Mesendoderm (in vitro differentiated cells): ENCODE results near the gene PGAM2.

Experiments
- DNase-seq: peaks from one replicate; pipeline ENCODE4 v3.0.0; 2013
- H2AK5ac ChIP-seq: 2 replicates; pipeline ENCODE4 v1.6.1; 2013; ENCODE audit warnings: low read length, inconsistent platforms
- H2BK120ac ChIP-seq: 2 replicates; pipeline ENCODE4 v1.6.1; 2013; ENCODE audit warnings: low read depth, mild to moderate bottlenecking, low read length, moderate library complexity, mixed read lengths
- H2BK15ac ChIP-seq: replicated peaks from 2 replicates; pipeline ENCODE4 v1.6.1; 2013; ENCODE audit warnings: low read depth, mild to moderate bottlenecking, moderate library complexity
- H2BK5ac ChIP-seq: 2 replicates; pipeline ENCODE4 v1.6.1; 2013; ENCODE audit warnings: low read length, inconsistent platforms
- H3K18ac ChIP-seq: 2 replicates; pipeline ENCODE4 v1.6.1; 2013; ENCODE audit warnings: mild to moderate bottlenecking, low read length, mixed read lengths
- H3K23ac ChIP-seq: one replicate; pipeline ENCODE4 v1.6.1; 2013; ENCODE audit warnings: low read length
- H3K27ac ChIP-seq: 2 replicates; pipeline ENCODE4 v1.5.1; 2013; ENCODE audit warnings: low read depth, mild to moderate bottlenecking, inconsistent platforms, low read length, moderate library complexity
- H3K27me3 ChIP-seq: 2 replicates; pipeline ENCODE4 v1.6.1; 2013; ENCODE audit warnings: low read length, control low read depth, mild to moderate bottlenecking, inconsistent platforms; ENCODE audit not compliant: insufficient read depth, poor library complexity
- H3K36me3 ChIP-seq: 2 replicates; pipeline ENCODE4 v1.6.1; 2013; ENCODE audit warnings: low read length, inconsistent platforms; ENCODE audit not compliant: control insufficient read depth, insufficient read depth
- H3K4ac ChIP-seq: one replicate; pipeline ENCODE4 v1.6.1; 2013; ENCODE audit warnings: low read depth, mild to moderate bottlenecking, low read length, moderate library complexity
- H3K4me1 ChIP-seq: 2 replicates; pipeline ENCODE4 v1.6.1; 2013; ENCODE audit warnings: low read depth, low read length, inconsistent platforms; ENCODE audit not compliant: control insufficient read depth
- H3K4me2 ChIP-seq: 2 replicates; pipeline ENCODE4 v1.6.1; 2013; ENCODE audit warnings: low read length
- H3K4me3 ChIP-seq: 2 replicates; pipeline ENCODE4 v1.5.1; 2013; ENCODE audit warnings: mild to moderate bottlenecking, low read length
- H3K56ac ChIP-seq: one replicate; pipeline ENCODE4 v1.6.1; 2013; ENCODE audit warnings: low read length
- H3K79me1 ChIP-seq: 2 replicates; pipeline ENCODE4 v1.6.1; 2013; ENCODE audit warnings: low read length, inconsistent platforms
- H3K79me2 ChIP-seq: 2 replicates; pipeline ENCODE4 v1.6.1; 2013; ENCODE audit warnings: mild to moderate bottlenecking, low read length; ENCODE audit not compliant: control insufficient read depth, insufficient read depth
- H3K9ac ChIP-seq: 2 replicates; pipeline ENCODE4 v1.6.1; 2013; ENCODE audit warnings: low read length, inconsistent platforms
- H4K5ac ChIP-seq: one replicate; pipeline ENCODE4 v1.6.1; 2013; ENCODE audit warnings: low read length
- H4K8ac ChIP-seq: one replicate; pipeline ENCODE4 v1.6.1; 2013; ENCODE audit warnings: low read depth, mild to moderate bottlenecking, control low read depth, low read length, moderate library complexity
- WGBS: extraction: QIAGEN DNeasy Blood & Tissue Kit; methylation state at CpG from one replicate; pipeline ENCODE4 v1.1.7; 2013; ENCODE audit warnings: low lambda C conversion rate, missing lambda C conversion rate; ENCODE audit not compliant: insufficient coverage; ENCODE audit errors: extremely low coverage; 5-methylcytosine and 5-hydroxymethylcytosine counted together

The PGAM2 gene

DNA sequence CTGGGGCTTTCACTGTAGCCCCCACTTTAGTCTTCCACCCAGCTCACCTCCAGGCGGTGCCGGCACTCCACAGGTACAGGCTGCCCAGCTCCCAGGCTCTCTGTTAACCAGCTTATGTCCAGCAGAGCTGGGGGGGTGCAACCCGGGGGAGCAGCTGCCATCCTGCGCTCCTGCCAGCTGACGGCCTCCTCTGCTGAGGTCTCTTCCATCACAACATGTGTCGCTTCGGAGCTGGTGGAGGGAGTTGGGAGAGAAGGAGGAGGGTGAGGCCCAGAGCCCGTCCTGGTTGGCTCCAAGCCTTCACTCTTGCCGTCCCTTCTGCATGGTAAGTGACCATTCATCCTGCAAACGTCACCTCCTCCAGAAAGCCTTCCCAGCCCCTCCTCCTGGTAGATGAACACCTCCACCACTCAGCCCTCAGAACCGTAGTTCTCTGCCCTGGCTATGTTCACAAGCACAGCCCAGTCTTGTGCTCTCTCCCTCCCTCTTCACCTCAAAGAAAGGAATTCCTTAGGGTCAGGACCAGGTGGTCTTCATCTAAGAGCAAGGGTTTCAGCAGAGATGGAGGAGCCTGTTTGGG, 15.4 kb upstream of the PGAM2 start:
- Histone ChIP-seq H2BK15ac (no peak overlapping the region), H2AK5ac (no peak overlapping the region), H3K23ac (no peak overlapping the region), H3K79me2 (no peaks in the 10 kb centered on the region), H3K27me3 (no peaks in the 10 kb centered on the region), H2BK5ac (no peak overlapping the region), H3K4me3 (no peak overlapping the region), H3K18ac (no peak overlapping the region), H3K4ac (no peak overlapping the region), H3K56ac (no peak overlapping the region), H2BK120ac (no peak overlapping the region), H3K27ac (no peak overlapping the region), H4K5ac (no peak overlapping the region), H3K4me1 (no peaks in the 10 kb centered on the region), H3K9ac (no peak overlapping the region), H3K4me2 (no peak overlapping the region), H3K79me1 (no peaks in the 10 kb centered on the region), H3K36me3 (peaks cover 3% of the 10 kb centered on the region), H4K8ac (no peak overlapping the region)
- DNase-seq: no peak
- no CpG with 5 or more reads among the region's 11 CpGs for WGBS

GRCh38 chr7:44080118-44080517, 14.8 kb upstream of the PGAM2 start:
- H3K23ac ChIP-seq: no peak overlapping the region
- H3K4me3 ChIP-seq: no peak overlapping the region
- H3K56ac ChIP-seq: no peak overlapping the region
- no peak overlapping the region for H2BK120ac ChIP-seq
- WGBS: no CpG with 5 or more reads among the region's 5 CpGs
- no peak overlapping the region for H4K8ac ChIP-seq
- DNase-seq: no peak
- no peak overlapping the region for H2BK5ac ChIP-seq
- no peak overlapping the region for H3K18ac ChIP-seq
- no peaks in the 10 kb centered on the region for H3K4me1 ChIP-seq
- no peak overlapping the region for H2BK15ac ChIP-seq
- no peak overlapping the region for H3K9ac ChIP-seq
- peaks cover 3% of the 10 kb centered on the region for H3K36me3 ChIP-seq
- H3K27me3 ChIP-seq: no peaks in the 10 kb centered on the region
- no peak overlapping the region for H2AK5ac ChIP-seq
- H3K79me1 ChIP-seq: no peaks in the 10 kb centered on the region
- H3K79me2 ChIP-seq: no peaks in the 10 kb centered on the region
- H4K5ac ChIP-seq: no peak overlapping the region
- no peak overlapping the region for H3K4ac ChIP-seq
- no peak overlapping the region for H3K27ac ChIP-seq
- no peak overlapping the region for H3K4me2 ChIP-seq

DNA sequence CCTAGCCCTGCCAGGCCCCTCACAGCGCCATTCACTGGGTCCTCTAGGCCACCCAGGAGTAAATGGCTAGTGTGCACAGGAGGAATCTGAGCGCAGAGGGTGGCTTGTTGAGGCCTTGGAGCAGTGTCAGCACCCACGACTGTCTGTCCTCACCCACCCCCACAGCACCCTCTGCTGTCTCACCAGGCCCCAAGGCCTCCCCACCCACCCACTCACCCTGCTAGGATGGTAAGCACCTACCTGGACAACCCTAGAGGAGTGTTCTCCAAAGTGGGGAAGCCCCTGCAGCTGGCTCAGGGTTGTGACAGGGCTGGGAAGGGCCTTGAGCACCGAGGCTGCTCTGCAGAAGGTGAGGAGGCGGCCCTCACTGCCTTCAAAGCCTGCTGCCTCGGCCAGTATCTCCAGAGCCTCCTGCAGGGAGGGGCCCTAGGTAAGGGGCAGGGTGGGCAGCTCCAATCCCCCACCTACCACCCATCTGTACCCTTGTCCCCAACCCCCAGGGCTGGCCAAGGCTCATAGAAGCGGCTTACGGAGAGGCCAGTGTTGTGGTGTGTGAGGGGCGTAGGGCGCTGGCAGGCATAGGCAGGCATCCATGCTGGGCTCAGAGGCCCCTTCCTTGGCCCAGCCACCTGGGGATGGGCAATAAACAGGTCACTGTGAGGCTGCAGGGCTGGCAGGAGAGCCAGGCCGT, 14.1 kb upstream of the PGAM2 start:
- no peak for DNase-seq
- Histone ChIP-seq H3K27me3 (no peaks in the 10 kb centered on the region), H2AK5ac (no peak overlapping the region), H3K79me2 (no peaks in the 10 kb centered on the region), H3K9ac (no peak overlapping the region), H3K4me1 (no peaks in the 10 kb centered on the region), H3K4me2 (no peak overlapping the region), H3K23ac (no peak overlapping the region), H3K79me1 (no peaks in the 10 kb centered on the region), H3K4ac (no peak overlapping the region), H3K36me3 (peaks cover 3% of the 10 kb centered on the region), H2BK5ac (no peak overlapping the region), H2BK15ac (no peak overlapping the region), H3K18ac (no peak overlapping the region), H3K4me3 (no peak overlapping the region), H4K8ac (no peak overlapping the region), H4K5ac (no peak overlapping the region), H3K27ac (no peak overlapping the region), H2BK120ac (no peak overlapping the region), H3K56ac (no peak overlapping the region)
- WGBS: no CpG with 5 or more reads among the region's 11 CpGs

DNA sequence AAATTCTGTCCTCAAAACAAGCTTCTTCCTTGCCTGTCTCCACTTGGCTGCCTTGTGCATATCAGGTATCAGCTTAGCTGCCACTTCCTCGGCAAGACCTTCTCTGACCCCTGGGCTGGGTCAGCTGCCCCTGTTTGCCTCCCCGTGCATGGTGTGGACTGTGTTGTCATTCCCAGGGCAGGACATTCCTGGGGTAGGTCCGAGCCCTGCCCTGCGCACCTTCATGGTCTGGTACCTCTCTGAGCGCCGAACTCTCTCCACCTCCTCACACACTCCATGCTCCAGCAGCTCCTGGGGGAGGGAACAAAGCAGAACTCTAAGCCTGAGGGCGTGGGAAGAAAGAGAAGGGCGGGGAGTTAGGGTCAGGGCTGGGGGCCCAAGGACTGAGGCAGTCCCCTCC, 13.2 kb upstream of the PGAM2 start:
- Histone ChIP-seq H3K4me3 (no peak overlapping the region), H3K4me1 (no peaks in the 10 kb centered on the region), H3K36me3 (peaks cover 3% of the 10 kb centered on the region)

DNA sequence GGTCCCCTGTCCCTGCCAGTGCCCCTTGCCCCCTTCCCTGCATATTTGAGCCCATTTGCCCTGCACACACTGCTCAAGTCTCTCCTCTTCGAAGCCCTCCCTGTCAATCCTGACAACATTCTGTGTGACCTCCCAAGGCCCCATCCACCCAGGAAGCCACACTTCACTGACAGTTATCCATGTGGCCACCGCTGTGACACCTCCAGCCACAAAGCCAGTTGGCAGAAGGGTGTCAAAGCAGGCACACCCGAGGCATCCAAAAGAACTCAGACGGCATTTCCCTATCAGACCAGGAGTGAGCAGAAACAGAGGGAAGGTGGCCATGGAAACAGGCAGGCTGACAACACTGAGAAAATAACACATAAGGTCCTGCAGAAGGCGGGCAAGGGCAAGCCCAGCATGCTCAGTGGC, 12.3 kb upstream of the PGAM2 start:
- H4K5ac ChIP-seq: no peak overlapping the region
- H2BK15ac ChIP-seq: no peak overlapping the region
- no peak overlapping the region for H3K9ac ChIP-seq
- no peak overlapping the region for H3K27ac ChIP-seq
- no CpG with 5 or more reads among the region's 5 CpGs for WGBS
- H3K4ac ChIP-seq: no peak overlapping the region
- H3K4me1 ChIP-seq: no peaks in the 10 kb centered on the region
- no peak overlapping the region for H3K18ac ChIP-seq
- H3K36me3 ChIP-seq: peaks cover 3% of the 10 kb centered on the region
- no peak for DNase-seq
- no peak overlapping the region for H2BK5ac ChIP-seq
- H3K27me3 ChIP-seq: no peaks in the 10 kb centered on the region
- H3K4me2 ChIP-seq: no peak overlapping the region
- H3K4me3 ChIP-seq: no peak overlapping the region
- no peaks in the 10 kb centered on the region for H3K79me2 ChIP-seq
- no peak overlapping the region for H3K23ac ChIP-seq
- no peak overlapping the region for H3K56ac ChIP-seq
- H4K8ac ChIP-seq: no peak overlapping the region
- H2BK120ac ChIP-seq: no peak overlapping the region
- no peak overlapping the region for H2AK5ac ChIP-seq
- no peaks in the 10 kb centered on the region for H3K79me1 ChIP-seq

More for the DNA sequence above, 13.2 kb upstream of the PGAM2 start:
- no peak overlapping the region for H2BK5ac ChIP-seq
- no peaks in the 10 kb centered on the region for H3K79me1 ChIP-seq
- WGBS: no CpG with 5 or more reads among the region's 8 CpGs
- H3K27ac ChIP-seq: no peak overlapping the region
- no peak overlapping the region for H2BK120ac ChIP-seq
- no peak for DNase-seq
- H3K27me3 ChIP-seq: no peaks in the 10 kb centered on the region
- H2BK15ac ChIP-seq: no peak overlapping the region
- no peak overlapping the region for H3K9ac ChIP-seq
- H4K8ac ChIP-seq: no peak overlapping the region
- H3K79me2 ChIP-seq: no peaks in the 10 kb centered on the region
- no peak overlapping the region for H3K18ac ChIP-seq
- H2AK5ac ChIP-seq: no peak overlapping the region
- H3K56ac ChIP-seq: no peak overlapping the region
- no peak overlapping the region for H3K4ac ChIP-seq
- H3K4me2 ChIP-seq: no peak overlapping the region
- no peak overlapping the region for H3K23ac ChIP-seq
- no peak overlapping the region for H4K5ac ChIP-seq

DNA sequence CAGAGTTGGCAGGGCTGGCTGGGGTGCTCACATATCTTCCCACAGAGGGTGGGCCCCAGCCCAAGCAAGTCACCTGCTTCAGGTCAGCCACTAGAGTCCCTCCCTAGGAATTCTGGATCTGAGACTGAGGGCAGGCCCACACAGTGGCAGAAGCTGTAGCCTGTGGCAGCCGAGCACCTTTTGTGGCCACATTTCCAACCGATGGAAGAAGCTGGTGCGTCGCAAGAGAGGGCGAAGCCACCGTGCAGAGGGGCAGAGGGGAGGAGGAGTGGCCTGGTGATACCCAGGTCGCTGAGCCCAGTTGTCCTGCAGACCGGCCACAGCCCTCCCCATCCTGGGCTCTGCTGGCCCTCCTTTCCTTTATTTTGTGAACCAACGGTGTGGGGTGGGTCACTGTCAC, 11.7 kb upstream of the PGAM2 start:
- H4K8ac ChIP-seq: no peak overlapping the region
- no peak overlapping the region for H2AK5ac ChIP-seq
- no peak for DNase-seq
- H3K79me2 ChIP-seq: no peaks in the 10 kb centered on the region
- no peak overlapping the region for H3K4ac ChIP-seq
- H3K27me3 ChIP-seq: no peaks in the 10 kb centered on the region
- no peak overlapping the region for H2BK5ac ChIP-seq
- no peak overlapping the region for H3K18ac ChIP-seq
- no peak overlapping the region for H3K9ac ChIP-seq
- H2BK15ac ChIP-seq: no peak overlapping the region
- no peak overlapping the region for H3K56ac ChIP-seq
- no peaks in the 10 kb centered on the region for H3K4me1 ChIP-seq
- H3K4me2 ChIP-seq: no peak overlapping the region
- H2BK120ac ChIP-seq: no peak overlapping the region
- no peak overlapping the region for H3K4me3 ChIP-seq
- H3K79me1 ChIP-seq: no peaks in the 10 kb centered on the region
- H3K27ac ChIP-seq: no peak overlapping the region
- peaks cover 3% of the 10 kb centered on the region for H3K36me3 ChIP-seq
- H3K23ac ChIP-seq: no peak overlapping the region
- no CpG with 5 or more reads among the region's 9 CpGs for WGBS
- no peak overlapping the region for H4K5ac ChIP-seq
